ENCODE data around the gene GCNT2.
"Not testable (repeated sequence)": the region's sequence is repeated elsewhere in the genome, so short reads cannot be mapped to it uniquely, and the experiment has no call there.

GCNT2 gene

DNA sequence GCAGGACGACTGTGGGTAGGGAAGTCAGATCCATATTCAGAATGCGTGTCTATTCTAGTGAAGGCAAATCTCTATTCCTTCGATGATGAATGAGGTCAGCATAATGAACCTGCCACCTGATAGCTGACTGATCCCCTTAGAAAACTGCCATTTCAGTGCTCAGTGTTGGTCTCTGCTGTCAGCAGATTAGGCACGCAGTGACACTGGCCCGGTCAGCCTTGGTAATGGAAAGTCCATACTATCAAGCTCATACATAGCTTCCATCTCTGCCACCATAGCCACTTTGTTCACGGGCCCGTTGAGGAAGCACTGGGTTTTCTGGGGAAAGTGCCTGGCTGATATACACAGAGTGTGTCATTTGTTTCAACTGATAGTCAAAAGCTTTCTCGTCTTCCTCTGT, 119.3 kb downstream of the GCNT2 start:
- no peak overlapping the region for H3K4me3 ChIP-seq (ENCODE audit: low read depth in 1 of 2, low read length in 2 of 2)
- no peaks in the 10 kb centered on the region for H3K9me3 ChIP-seq (ENCODE audit: control insufficient read depth in 1 of 2, low read length in 2 of 2)
- H3K36me3 ChIP-seq (ENCODE audit: control insufficient read depth in 1 of 2, insufficient read depth in 2 of 2, low read length in 2 of 2) = no peaks in the 10 kb centered on the region
- H3K9ac ChIP-seq (ENCODE audit: low read depth in 1 of 2, low read length in 2 of 2) = no peak overlapping the region
- no peaks in the 10 kb centered on the region for H3K4me1 ChIP-seq (ENCODE audit: control insufficient read depth in 1 of 2, insufficient read depth in 2 of 2, low read length in 2 of 2)
- no peak overlapping the region for H3K27ac ChIP-seq (ENCODE audit: low read depth, low read length)
- no peaks in the 10 kb centered on the region for H3K27me3 ChIP-seq (ENCODE audit: control insufficient read depth in 1 of 2, insufficient read depth in 2 of 2, low read length in 2 of 2)

DNA sequence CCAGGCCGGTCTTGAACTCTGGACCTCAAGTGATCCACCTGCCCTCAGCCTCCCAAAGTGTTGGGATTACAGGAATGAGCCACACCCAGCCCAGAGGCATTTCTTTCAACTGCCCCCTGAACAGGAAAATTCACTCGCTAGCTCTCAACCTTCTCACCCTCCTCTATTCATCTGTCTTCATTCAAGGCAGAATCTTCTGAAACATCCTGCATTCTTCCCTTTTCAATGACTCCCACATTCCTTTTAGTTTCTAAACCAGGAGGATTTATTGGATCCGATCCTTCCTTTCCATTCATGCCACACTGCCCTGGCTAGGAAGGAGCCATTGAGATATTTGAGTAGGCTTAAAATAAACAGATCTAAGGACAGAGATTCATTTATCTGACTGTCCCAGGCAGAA, 120.4 kb downstream of the GCNT2 start:
- Histone ChIP-seq H3K9ac (ENCODE audit: low read depth in 1 of 2, low read length in 2 of 2) (no peak overlapping the region), H3K4me3 (ENCODE audit: low read depth in 1 of 2, low read length in 2 of 2) (no peak overlapping the region), H3K4me1 (ENCODE audit: control insufficient read depth in 1 of 2, insufficient read depth in 2 of 2, low read length in 2 of 2) (no peaks in the 10 kb centered on the region), H3K27ac (ENCODE audit: low read depth, low read length) (no peak overlapping the region), H3K36me3 (ENCODE audit: control insufficient read depth in 1 of 2, insufficient read depth in 2 of 2, low read length in 2 of 2) (no peaks in the 10 kb centered on the region), H3K27me3 (ENCODE audit: control insufficient read depth in 1 of 2, insufficient read depth in 2 of 2, low read length in 2 of 2) (no peaks in the 10 kb centered on the region), H3K9me3 (ENCODE audit: control insufficient read depth in 1 of 2, low read length in 2 of 2) (no peaks in the 10 kb centered on the region)

GRCh38 chr6:10643201-10643651, 122.1 kb downstream of the GCNT2 start:
- H3K9me3 ChIP-seq (ENCODE audit: control insufficient read depth in 1 of 2, low read length in 2 of 2) = no peaks in the 10 kb centered on the region
- H3K27me3 ChIP-seq (ENCODE audit: control insufficient read depth in 1 of 2, insufficient read depth in 2 of 2, low read length in 2 of 2) = no peaks in the 10 kb centered on the region
- H3K36me3 ChIP-seq (ENCODE audit: control insufficient read depth in 1 of 2, insufficient read depth in 2 of 2, low read length in 2 of 2) = no peaks in the 10 kb centered on the region
- no peak overlapping the region for H3K27ac ChIP-seq (ENCODE audit: low read depth, low read length)
- no peak overlapping the region for H3K9ac ChIP-seq (ENCODE audit: low read depth in 1 of 2, low read length in 2 of 2)
- H3K4me1 ChIP-seq (ENCODE audit: control insufficient read depth in 1 of 2, insufficient read depth in 2 of 2, low read length in 2 of 2) = no peaks in the 10 kb centered on the region
- no peak overlapping the region for H3K4me3 ChIP-seq (ENCODE audit: low read depth in 1 of 2, low read length in 2 of 2)

DNA sequence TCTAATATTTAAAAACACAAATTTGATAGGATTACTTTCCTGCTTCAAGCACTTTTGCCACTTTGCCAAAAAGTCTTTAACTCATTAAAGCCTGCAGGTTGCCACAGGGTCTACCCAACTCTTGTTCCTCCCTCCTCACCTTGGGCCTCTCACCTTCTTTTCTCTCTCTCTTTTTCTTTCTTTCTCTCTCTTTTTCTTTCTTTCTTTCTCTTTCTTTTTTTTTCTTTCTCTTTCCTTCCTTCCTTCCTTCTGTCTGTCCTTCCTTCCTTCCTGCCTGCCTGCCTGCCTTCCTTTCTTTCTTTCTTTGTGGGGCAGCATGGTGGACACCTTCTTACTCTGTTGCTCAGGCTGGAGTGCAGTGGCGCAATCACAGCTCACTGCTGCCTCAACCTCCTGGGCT, 123.1 kb downstream of the GCNT2 start:
- Histone ChIP-seq H3K9ac (ENCODE audit: low read depth in 1 of 2, low read length in 2 of 2) (no peak overlapping the region), H3K9me3 (ENCODE audit: control insufficient read depth in 1 of 2, low read length in 2 of 2) (no peaks in the 10 kb centered on the region), H3K4me3 (ENCODE audit: low read depth in 1 of 2, low read length in 2 of 2) (no peak overlapping the region), H3K36me3 (ENCODE audit: control insufficient read depth in 1 of 2, insufficient read depth in 2 of 2, low read length in 2 of 2) (no peaks in the 10 kb centered on the region), H3K4me1 (ENCODE audit: control insufficient read depth in 1 of 2, insufficient read depth in 2 of 2, low read length in 2 of 2) (no peaks in the 10 kb centered on the region), H3K27ac (ENCODE audit: low read depth, low read length) (no peak overlapping the region), H3K27me3 (ENCODE audit: control insufficient read depth in 1 of 2, insufficient read depth in 2 of 2, low read length in 2 of 2) (no peaks in the 10 kb centered on the region)

GRCh38 chr6:10655508-10656055, 134.4 kb downstream of the GCNT2 start:
- H3K4me1 ChIP-seq (ENCODE audit: control insufficient read depth in 1 of 2, insufficient read depth in 2 of 2, low read length in 2 of 2) = no peaks in the 10 kb centered on the region
- no peak overlapping the region for H3K9ac ChIP-seq (ENCODE audit: low read depth in 1 of 2, low read length in 2 of 2)
- H3K9me3 ChIP-seq (ENCODE audit: control insufficient read depth in 1 of 2, low read length in 2 of 2) = no peaks in the 10 kb centered on the region
- peaks cover 0 to 2% of the 10 kb centered on the region in 2 donors for H3K27me3 ChIP-seq (ENCODE audit: control insufficient read depth in 1 of 2, insufficient read depth in 2 of 2, low read length in 2 of 2)
- no peak overlapping the region for H3K27ac ChIP-seq (ENCODE audit: low read depth, low read length)
- no peak overlapping the region for H3K4me3 ChIP-seq (ENCODE audit: low read depth in 1 of 2, low read length in 2 of 2)
- H3K36me3 ChIP-seq (ENCODE audit: control insufficient read depth in 1 of 2, insufficient read depth in 2 of 2, low read length in 2 of 2) = no peaks in the 10 kb centered on the region

DNA sequence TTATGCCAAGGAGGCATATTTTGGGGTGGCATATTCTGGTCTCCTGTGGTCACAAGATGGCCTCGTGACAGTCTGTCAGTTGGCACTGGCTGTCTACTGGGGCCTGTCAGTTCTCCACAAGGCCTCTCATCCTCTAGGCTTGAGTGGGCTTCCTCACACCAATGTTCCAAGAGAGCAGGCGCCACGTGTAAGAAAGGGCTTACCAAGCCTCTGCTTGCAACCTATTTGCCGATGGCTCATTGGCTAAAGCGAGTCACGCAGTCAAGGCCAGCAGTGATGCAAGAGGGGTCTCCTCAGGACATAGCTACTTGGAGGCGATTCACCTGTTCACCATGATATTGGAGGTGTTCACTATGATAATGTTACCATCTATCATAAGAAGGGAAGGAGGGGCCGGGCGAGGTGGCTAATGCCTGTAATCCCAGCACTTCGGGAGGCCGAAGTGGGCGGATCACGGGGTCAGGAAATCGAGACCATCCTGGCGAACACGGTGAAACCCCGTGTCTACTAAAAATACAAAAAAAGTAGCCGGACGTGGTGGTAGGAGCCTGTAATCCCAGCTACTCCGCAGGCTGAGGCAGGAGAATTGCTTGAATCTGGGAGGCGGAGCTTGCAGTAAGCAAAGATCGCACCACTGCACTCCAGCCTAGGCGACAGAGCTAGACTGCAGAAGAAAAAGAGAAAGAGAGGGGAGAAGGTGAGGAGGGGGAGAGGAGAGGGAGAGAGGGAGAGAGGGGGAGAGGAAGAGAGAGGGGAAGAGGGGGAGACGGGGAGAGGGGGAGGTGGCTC, 138.0 kb downstream of the GCNT2 start:
- no peaks in the 10 kb centered on the region for H3K9me3 ChIP-seq (ENCODE audit: control insufficient read depth in 1 of 2, low read length in 2 of 2)
- H3K27ac ChIP-seq (ENCODE audit: low read depth, low read length) = no peak overlapping the region

GRCh38 chr6:10659699-10660348, 138.7 kb downstream of the GCNT2 start:
- Histone ChIP-seq H3K27me3 (ENCODE audit: control insufficient read depth in 1 of 2, insufficient read depth in 2 of 2, low read length in 2 of 2) (no peaks in the 10 kb centered on the region), H3K36me3 (ENCODE audit: control insufficient read depth in 1 of 2, insufficient read depth in 2 of 2, low read length in 2 of 2) (no peaks in the 10 kb centered on the region), H3K27ac (ENCODE audit: low read depth, low read length) (no peak overlapping the region), H3K4me1 (ENCODE audit: control insufficient read depth in 1 of 2, insufficient read depth in 2 of 2, low read length in 2 of 2) (no peaks in the 10 kb centered on the region), H3K9me3 (ENCODE audit: control insufficient read depth in 1 of 2, low read length in 2 of 2) (no peaks in the 10 kb centered on the region), H3K9ac (ENCODE audit: low read depth in 1 of 2, low read length in 2 of 2) (peak overlapping the region in 1 of 2 donors; percentile 33), H3K4me3 (ENCODE audit: low read depth in 1 of 2, low read length in 2 of 2) (peak overlapping the region in 1 of 2 donors; percentile 40)

More for the DNA sequence above, 138.0 kb downstream of the GCNT2 start:
- Histone ChIP-seq H3K36me3 (ENCODE audit: control insufficient read depth in 1 of 2, insufficient read depth in 2 of 2, low read length in 2 of 2) (no peaks in the 10 kb centered on the region), H3K4me3 (ENCODE audit: low read depth in 1 of 2, low read length in 2 of 2) (peak overlapping the region in 1 of 2 donors; percentile 40), H3K27me3 (ENCODE audit: control insufficient read depth in 1 of 2, insufficient read depth in 2 of 2, low read length in 2 of 2) (no peaks in the 10 kb centered on the region), H3K4me1 (ENCODE audit: control insufficient read depth in 1 of 2, insufficient read depth in 2 of 2, low read length in 2 of 2) (no peaks in the 10 kb centered on the region), H3K9ac (ENCODE audit: low read depth in 1 of 2, low read length in 2 of 2) (peak overlapping the region in 1 of 2 donors; percentile 33)

DNA sequence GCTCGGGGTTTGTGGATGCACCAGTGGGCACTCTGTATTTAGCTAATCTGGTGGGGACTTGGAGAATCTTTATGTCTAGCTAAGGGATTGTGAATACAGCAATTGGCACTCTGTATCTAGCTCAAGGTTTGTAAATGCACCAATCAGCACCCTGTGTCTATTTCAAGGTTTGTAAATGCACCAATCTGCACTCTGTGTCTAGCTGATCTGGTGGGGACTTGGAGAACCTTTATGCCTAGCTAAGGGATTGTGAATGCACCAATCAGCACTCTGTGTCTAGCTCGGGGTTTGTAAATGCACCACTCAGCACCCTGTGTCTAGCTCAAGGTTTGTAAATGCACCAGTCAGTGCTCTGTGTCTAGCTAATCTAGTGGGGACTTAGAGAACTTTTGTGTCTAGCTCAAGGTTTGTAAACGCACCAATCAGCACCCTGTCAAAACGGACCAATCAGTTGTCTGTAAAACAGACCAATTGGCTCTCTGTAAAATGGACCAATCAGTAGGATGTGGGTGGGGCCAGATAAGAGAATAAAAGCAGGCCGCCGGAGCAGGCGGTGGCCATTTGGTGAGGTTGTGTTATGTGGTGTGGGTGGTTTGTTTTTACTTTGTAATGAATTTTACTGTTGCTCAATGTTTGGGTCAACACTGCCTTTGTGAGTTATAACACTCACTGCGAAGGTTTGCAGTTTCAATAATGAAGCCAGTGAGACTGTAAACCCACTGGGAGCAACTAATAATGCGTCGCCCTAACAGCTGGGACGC, 139.5 kb downstream of the GCNT2 start:
- H3K9me3 ChIP-seq (ENCODE audit: control insufficient read depth in 1 of 2, low read length in 2 of 2); H3K4me3 ChIP-seq (ENCODE audit: low read depth in 1 of 2, low read length in 2 of 2); H3K27ac ChIP-seq (ENCODE audit: low read depth, low read length); H3K27me3 ChIP-seq (ENCODE audit: control insufficient read depth in 1 of 2, insufficient read depth in 2 of 2, low read length in 2 of 2); H3K9ac ChIP-seq (ENCODE audit: low read depth in 1 of 2, low read length in 2 of 2); H3K36me3 ChIP-seq (ENCODE audit: control insufficient read depth in 1 of 2, insufficient read depth in 2 of 2, low read length in 2 of 2); H3K4me1 ChIP-seq (ENCODE audit: control insufficient read depth in 1 of 2, insufficient read depth in 2 of 2, low read length in 2 of 2): not testable (repeated sequence)

- H3K36me3 ChIP-seq (ENCODE audit: control insufficient read depth in 1 of 2, insufficient read depth in 2 of 2, low read length in 2 of 2) = no peaks in the 10 kb centered on the region
- no peak overlapping the region for H3K9ac ChIP-seq (ENCODE audit: low read depth in 1 of 2, low read length in 2 of 2)
- H3K27me3 ChIP-seq (ENCODE audit: control insufficient read depth in 1 of 2, insufficient read depth in 2 of 2, low read length in 2 of 2) = no peaks in the 10 kb centered on the region
- H3K9me3 ChIP-seq (ENCODE audit: control insufficient read depth in 1 of 2, low read length in 2 of 2) = no peaks in the 10 kb centered on the region
- H3K4me1 ChIP-seq (ENCODE audit: control insufficient read depth in 1 of 2, insufficient read depth in 2 of 2, low read length in 2 of 2) = no peaks in the 10 kb centered on the region
- H3K4me3 ChIP-seq (ENCODE audit: low read depth in 1 of 2, low read length in 2 of 2) = no peak overlapping the region
- no peak overlapping the region for H3K27ac ChIP-seq (ENCODE audit: low read depth, low read length)
Measured at GRCh38 chr6:10662207-10662606, 141.1 kb downstream of the GCNT2 start.

DNA sequence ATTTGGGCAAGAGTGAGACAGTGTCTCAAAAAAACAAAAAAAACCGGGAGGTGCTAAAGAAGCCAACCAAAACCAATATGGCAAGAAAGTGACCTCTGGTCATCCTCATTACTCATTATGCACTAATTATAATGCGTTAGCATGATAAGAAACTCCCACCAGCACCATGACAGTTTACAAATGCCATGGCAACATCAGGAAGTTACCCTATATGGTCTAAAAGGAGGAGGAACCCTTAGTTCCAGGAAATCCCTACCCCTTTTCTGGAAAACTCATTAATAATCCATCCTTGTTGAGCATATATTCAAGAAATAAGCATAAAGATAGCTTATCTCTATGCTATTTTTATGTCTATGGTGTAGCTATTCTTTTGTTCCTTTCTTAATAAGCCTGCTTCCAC, 141.6 kb downstream of the GCNT2 start:
- no peaks in the 10 kb centered on the region for H3K36me3 ChIP-seq (ENCODE audit: control insufficient read depth in 1 of 2, insufficient read depth in 2 of 2, low read length in 2 of 2)
- no peaks in the 10 kb centered on the region for H3K4me1 ChIP-seq (ENCODE audit: control insufficient read depth in 1 of 2, insufficient read depth in 2 of 2, low read length in 2 of 2)
- no peaks in the 10 kb centered on the region for H3K27me3 ChIP-seq (ENCODE audit: control insufficient read depth in 1 of 2, insufficient read depth in 2 of 2, low read length in 2 of 2)
- no peak overlapping the region for H3K9ac ChIP-seq (ENCODE audit: low read depth in 1 of 2, low read length in 2 of 2)
- no peak overlapping the region for H3K27ac ChIP-seq (ENCODE audit: low read depth, low read length)
- H3K9me3 ChIP-seq (ENCODE audit: control insufficient read depth in 1 of 2, low read length in 2 of 2) = no peaks in the 10 kb centered on the region
- H3K4me3 ChIP-seq (ENCODE audit: low read depth in 1 of 2, low read length in 2 of 2) = no peak overlapping the region
